Fibroblast of pulmonary artery (primary cell): Measurements from ENCODE around the gene OR2T2.
A peak's percentile ranks its signal among the peaks of the same experiment; 100 is the strongest.
"Not testable (repeated sequence)": the region's sequence is repeated elsewhere in the genome, so short reads cannot be mapped to it uniquely, and the experiment has no call there.

Source experiments
- DNase-seq: peaks from one replicate; pipeline ENCODE4 v3.0.0-alpha.2; 2010; ENCODE audit warnings: low read depth
- H3K4me3 ChIP-seq: replicated peaks from 2 replicates; pipeline ENCODE4 v1.5.1; 2011; ENCODE audit warnings: low read depth, mild to moderate bottlenecking, control low read depth, low read length, moderate library complexity
- TF ChIP-seq, protein P1 (sequence below): IDR thresholded peaks from 2 replicates; pipeline ENCODE4 v1.5.1; 2011; ENCODE audit warnings: mild to moderate bottlenecking, control low read depth, low read length, inconsistent platforms; ENCODE audit errors: missing control alignments

OR2T2 gene, protein sequence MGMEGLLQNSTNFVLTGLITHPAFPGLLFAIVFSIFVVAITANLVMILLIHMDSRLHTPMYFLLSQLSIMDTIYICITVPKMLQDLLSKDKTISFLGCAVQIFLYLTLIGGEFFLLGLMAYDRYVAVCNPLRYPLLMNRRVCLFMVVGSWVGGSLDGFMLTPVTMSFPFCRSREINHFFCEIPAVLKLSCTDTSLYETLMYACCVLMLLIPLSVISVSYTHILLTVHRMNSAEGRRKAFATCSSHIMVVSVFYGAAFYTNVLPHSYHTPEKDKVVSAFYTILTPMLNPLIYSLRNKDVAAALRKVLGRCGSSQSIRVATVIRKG

DNA sequence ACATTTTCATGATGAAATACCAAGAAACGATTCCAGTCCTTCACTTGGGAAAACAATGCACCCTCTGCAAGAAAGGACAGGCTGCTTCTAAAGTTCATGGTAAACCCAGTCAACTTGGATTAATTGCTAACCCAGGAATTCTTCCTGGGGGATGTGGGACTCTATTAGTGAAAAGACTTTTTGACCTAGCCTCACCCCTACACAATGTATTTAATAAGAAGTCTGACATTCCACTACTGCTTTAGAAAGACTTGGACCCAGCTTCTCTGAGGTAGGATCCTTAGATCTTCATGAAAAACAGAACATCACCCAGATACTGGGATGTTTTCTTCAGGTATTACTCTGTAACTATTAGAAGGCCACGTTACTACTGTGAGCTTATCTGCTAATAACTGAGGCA is at the start of gene OR2T2:
Gene OR2T2 (plus strand): TSS at position 239 of the 400 bp plus-strand sequence. CDS start 7,161 bp downstream, outside the sequence.
- H3K4me3 ChIP-seq, DNase-seq: not testable (repeated sequence)

DNA sequence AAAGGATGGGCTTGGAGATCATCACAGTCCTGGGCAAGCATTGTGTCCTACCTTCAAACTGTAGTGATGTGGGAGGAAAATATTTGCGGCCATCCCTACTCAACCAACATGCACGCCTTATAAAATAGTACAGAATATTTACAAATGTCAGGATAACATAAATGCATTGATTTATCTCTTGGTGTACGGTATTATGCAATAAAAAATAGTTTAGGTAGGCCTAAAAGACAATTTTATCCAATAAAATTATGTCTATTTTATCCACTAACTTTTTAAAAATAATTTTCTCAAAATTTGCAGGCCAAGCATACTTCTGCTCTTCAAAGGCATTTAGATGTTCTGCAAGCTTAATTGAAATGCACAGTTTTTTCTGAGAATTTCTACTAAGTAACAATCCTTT is 42.7 kb upstream of the OR2T2 start, which contains the start of gene OR2T1:
Gene OR2T1 (plus strand): TSS at position 301 of the 400 bp plus-strand sequence. CDS start 3,100 bp downstream, outside the sequence.
- DNase-seq = no peak
- TF ChIP-seq, protein P1, sequence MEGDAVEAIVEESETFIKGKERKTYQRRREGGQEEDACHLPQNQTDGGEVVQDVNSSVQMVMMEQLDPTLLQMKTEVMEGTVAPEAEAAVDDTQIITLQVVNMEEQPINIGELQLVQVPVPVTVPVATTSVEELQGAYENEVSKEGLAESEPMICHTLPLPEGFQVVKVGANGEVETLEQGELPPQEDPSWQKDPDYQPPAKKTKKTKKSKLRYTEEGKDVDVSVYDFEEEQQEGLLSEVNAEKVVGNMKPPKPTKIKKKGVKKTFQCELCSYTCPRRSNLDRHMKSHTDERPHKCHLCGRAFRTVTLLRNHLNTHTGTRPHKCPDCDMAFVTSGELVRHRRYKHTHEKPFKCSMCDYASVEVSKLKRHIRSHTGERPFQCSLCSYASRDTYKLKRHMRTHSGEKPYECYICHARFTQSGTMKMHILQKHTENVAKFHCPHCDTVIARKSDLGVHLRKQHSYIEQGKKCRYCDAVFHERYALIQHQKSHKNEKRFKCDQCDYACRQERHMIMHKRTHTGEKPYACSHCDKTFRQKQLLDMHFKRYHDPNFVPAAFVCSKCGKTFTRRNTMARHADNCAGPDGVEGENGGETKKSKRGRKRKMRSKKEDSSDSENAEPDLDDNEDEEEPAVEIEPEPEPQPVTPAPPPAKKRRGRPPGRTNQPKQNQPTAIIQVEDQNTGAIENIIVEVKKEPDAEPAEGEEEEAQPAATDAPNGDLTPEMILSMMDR = no peak
- H3K4me3 ChIP-seq = no peak within 1 kb of the TSS

DNA sequence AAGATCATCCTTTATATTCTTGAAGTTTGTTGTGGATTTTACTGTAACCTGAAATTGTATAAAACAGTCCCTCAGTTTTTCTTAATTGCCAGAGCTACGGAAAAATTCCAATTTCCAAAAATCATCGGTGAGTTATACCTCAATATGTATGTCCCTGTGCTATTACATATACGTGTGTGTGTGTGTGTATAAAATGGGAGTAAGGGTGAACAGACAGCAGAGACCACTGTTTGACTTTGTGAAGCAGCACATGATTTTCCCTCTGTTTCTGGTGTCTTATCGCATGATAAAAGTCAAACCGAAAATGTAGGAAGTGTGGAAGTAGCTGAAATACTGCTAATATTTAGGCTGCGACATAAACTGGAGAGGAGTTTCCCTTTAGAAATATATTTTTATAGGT is 41.4 kb upstream of the OR2T2 start:
- TF ChIP-seq, protein P1 = no peak
- peak; percentile 17 for DNase-seq
- no peak overlapping the region for H3K4me3 ChIP-seq

DNA sequence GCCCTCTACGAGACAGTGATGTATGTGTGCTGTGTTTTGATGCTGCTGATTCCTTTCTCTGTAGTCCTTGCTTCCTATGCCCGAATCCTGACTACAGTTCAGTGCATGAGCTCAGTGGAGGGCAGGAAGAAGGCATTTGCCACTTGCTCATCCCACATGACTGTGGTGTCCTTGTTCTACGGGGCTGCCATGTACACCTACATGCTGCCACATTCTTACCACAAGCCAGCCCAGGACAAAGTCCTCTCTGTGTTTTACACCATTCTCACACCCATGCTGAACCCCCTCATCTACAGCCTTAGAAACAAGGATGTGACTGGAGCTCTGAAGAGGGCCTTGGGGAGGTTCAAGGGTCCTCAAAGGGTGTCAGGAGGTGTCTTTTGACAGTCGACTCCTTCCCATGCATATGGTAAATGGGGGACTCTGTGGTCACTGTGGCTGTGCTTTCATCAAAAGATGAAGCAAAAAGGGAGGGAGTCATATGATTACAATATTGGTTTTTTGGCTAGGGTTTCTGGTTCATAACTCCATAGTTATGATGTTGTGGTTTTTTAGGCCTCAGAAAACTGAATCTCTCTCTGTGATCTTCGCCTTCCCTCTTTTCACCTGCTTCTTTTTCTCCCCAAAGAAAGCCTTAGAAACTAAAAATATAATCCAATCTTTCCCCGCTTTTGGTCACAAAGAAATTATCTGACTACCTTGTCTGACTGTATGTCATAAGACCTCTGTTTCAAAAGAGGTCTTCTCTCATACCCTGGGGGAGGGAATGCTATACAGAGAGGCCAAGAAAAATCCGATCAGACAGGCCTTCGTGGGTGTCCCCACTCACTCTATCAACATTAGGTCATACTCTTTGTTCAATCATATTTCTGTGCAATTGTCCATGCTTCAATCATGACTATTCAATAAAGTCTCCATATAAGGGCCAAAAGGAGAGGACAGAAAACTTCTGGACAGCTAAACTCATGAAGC is 38.4 kb upstream of the OR2T2 start:
- DNase-seq = no peak
- TF ChIP-seq, protein P1 = no peak
- no peak overlapping the region for H3K4me3 ChIP-seq

DNA sequence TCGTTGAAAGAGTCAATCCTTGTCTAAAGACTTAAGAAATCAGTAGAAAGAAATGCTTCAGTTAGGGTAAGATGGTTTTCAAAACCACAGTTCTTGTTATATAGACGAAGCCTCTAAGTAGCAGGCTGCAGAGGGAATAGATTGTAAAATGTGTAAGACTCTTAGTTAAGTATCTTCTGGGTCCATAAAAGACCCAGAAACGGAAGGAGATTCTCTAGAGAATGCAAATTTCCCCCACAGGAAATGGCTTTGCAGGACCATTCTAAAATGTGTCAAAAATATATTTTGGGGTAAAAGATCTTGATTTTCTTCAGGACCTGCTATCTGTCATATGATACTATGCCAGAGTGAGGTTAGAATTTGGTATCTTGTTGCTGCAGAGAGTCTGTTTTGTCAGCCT is 29.2 kb upstream of the OR2T2 start:
- no peak overlapping the region for H3K4me3 ChIP-seq
- no peak for DNase-seq
- TF ChIP-seq, protein P1 = no peak

DNA sequence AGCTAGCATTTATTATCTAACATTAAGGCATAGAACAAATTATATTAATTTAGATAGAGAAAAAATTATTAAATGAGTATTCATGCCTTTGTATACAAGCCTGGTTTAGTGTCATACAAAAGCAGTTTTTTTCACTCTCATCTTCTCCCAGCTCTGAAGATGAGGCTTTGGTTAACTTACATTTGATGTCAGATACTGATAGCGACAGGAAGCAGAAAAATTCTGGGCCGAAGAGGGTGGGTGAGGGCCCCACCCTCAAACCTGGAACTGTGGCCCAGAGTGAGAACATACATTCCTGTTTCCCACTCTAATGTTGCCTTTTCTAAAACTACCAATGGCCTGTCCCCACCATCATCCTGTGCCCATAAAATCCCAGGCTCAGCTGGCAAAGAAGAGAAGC is 27.6 kb upstream of the OR2T2 start:
- no peak for DNase-seq
- H3K4me3 ChIP-seq = no peak overlapping the region
- TF ChIP-seq, protein P1 = no peak

DNA sequence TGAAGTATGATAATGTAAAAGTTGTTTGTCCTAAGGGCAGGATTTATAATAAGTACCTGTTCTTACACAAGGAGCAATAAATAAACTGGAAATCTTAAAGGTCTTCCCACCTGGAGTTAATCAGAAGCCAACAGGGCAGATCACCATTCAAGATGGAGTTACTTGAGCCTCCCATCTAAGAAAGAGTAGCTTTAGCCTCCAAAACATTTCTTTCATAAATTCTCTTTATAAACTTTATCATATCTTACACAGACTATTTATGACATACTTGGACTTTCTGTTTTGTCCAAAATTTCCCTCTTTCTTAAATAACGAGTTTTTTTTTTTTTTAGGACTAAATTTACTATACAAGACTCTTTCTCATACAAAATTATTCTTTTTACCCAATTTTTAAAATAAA is 24.1 kb upstream of the OR2T2 start:
- H3K4me3 ChIP-seq = no peak overlapping the region
- no peak for DNase-seq
- TF ChIP-seq, protein P1 = no peak

DNA sequence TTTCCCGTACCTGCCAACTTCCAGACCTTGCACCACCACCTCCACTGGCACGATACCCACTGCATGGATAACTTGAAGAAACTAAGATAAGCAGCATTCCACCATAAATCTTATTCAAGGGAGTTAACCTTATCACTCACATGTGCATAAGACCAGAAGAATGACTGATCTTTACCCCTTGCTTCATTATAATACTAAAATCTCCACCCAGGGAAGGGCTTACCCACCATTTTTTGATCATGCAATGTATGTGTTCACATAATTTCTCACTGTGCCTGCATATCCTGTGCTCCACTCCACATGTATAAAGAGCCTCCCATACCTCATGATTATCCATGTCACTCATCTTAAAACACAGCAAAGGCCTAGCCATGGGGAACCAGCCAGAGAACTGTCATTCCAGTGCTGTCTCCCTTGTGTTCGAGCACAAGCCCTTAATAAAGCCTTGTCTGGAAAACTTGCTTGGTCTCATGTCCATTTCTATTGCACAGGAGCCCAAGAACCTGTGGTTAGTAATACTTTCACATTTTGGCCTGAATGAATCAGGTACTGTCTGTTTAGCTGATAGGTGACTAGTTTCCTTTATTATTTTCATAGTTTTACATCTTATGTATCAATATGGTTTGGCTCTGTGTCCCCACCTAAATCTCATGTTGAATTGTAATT is 17.8 kb upstream of the OR2T2 start:
- H3K4me3 ChIP-seq, DNase-seq: not testable (repeated sequence)

DNA sequence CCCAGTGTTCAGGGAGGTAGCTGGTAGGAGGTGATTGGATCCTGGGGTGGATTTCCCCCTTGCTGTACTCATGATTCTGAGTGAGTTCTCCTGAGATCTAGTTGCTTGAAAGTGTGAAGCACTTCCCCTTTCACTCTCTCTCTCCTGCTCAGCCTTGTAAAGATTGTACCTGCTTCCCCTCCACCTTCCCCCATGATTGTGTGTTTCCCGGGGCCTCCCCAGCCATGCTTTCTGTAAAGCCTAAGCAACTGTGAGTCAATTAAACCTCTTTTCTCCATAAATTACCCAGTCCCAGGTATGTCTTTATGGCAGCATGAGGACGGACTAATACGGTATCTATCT is 17.3 kb upstream of the OR2T2 start:
- not testable (repeated sequence) for DNase-seq, H3K4me3 ChIP-seq

DNA sequence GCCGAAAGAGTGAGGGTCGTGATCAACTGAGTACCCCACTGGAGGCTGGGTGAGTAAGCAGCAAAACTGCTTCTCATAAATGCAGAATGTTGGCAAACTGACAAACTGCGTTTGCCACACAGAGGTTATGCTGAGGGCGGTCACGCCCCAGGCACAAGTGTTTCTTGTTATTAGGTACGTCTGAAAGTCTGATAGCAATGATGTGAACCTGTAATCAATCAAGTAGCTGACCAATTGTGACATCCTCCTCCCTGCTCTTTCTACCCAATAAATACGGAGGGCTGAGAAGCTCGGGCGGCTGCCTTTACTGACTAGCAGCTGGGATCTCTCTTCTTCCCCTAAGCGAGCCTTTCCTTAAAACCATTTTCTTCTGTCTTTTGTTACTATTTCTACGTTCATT is 13.8 kb upstream of the OR2T2 start:
- H3K4me3 ChIP-seq, DNase-seq: not testable (repeated sequence)
